WTC11 (cell line): ENCODE results near the gene PLD5. TPM values are rescaled to one million over a fixed set of nuclear protein-coding genes. Genes with fewer than 3 reads are reported as not detected.
A peak's percentile ranks its signal among the peaks of the same experiment; 100 is the strongest.

Source experiments
- ATAC-seq: fragments of 200-7000 bp; cut with Tn5 transposase; 2 replicates; pipeline ENCODE4 v1.10.0; 2021; ENCODE audit warnings: mild to moderate bottlenecking, moderate library complexity
- CTCF ChIA-PET: fragments of 300-600 bp; sonication (Branson Sonifier 250); formaldehyde crosslinking; loops from one replicate; lab custom pipeline; 2021; ENCODE audit warnings: antibody characterized with exemption; lab: Charles Lee
- POLR2A ChIA-PET: fragments of 350-600 bp; sonication (Branson Sonifier 250); formaldehyde crosslinking; loops from one replicate; lab custom pipeline; 2021; ENCODE audit warnings: antibody characterized with exemption; lab: Charles Lee
- DNase-seq: peaks from one replicate; pipeline ENCODE4 v3.0.0; 2021; ENCODE audit warnings: low spot score
- H3K27ac Mint-ChIP-seq: 2 replicates; pipeline ENCODE4 v1.8.0; 2021; ENCODE audit warnings: mixed read lengths
- H3K27me3 Mint-ChIP-seq: 2 replicates; pipeline ENCODE4 v1.8.0; 2021; ENCODE audit warnings: low read depth, mild to moderate bottlenecking, moderate library complexity, mixed read lengths
- H3K36me3 Mint-ChIP-seq: 2 replicates; pipeline ENCODE4 v1.8.0; 2021; ENCODE audit warnings: mixed read lengths
- H3K4me1 Mint-ChIP-seq: 2 replicates; pipeline ENCODE4 v1.8.0; 2022; ENCODE audit warnings: mixed read lengths
- H3K4me3 Mint-ChIP-seq: 2 replicates; pipeline ENCODE4 v1.8.0; 2021; ENCODE audit warnings: mild to moderate bottlenecking, moderate library complexity, mixed read lengths
- H3K9me3 Mint-ChIP-seq: 2 replicates; pipeline ENCODE4 v1.8.0; 2021; ENCODE audit warnings: mixed read lengths
- ELF4 ChIP-seq: sonication (generic); formaldehyde crosslinking; IDR thresholded peaks from 2 replicates; pipeline ENCODE4 v1.8.1; 2022; ENCODE audit warnings: low read depth, mild to moderate bottlenecking, moderate library complexity, missing genetic modification reagents
- ERG ChIP-seq: fragments of 250-450 bp; sonication (Bioruptor Pico); IDR thresholded peaks from 2 replicates; pipeline ENCODE4 v1.8.0; 2021; ENCODE audit warnings: mild to moderate bottlenecking
- FOXJ3 ChIP-seq: sonication (generic); formaldehyde crosslinking; IDR thresholded peaks from 2 replicates; pipeline ENCODE4 v1.9.0; 2021; ENCODE audit warnings: missing genetic modification reagents, mild to moderate bottlenecking, borderline replicate concordance
- HMGA2 ChIP-seq: fragments of 250-450 bp; sonication (Bioruptor Pico); IDR thresholded peaks from 2 replicates; pipeline ENCODE4 v1.4.0; 2021; ENCODE audit warnings: mild to moderate bottlenecking, moderate library complexity
- JAZF1 ChIP-seq: fragments of 250-450 bp; sonication (Bioruptor Pico); IDR thresholded peaks from 2 replicates; pipeline ENCODE4 v1.9.0; 2021; ENCODE audit warnings: moderate library complexity, mild to moderate bottlenecking, inconsistent platforms
- NFYB ChIP-seq: sonication (generic); formaldehyde crosslinking; conservative IDR thresholded peaks from 2 replicates; pipeline ENCODE4 v1.8.0; 2022; ENCODE audit warnings: low read depth, missing genetic modification reagents
- NR1H2 ChIP-seq: sonication (generic); formaldehyde crosslinking; IDR thresholded peaks from 2 replicates; pipeline ENCODE4 v1.9.0; 2021; ENCODE audit warnings: mild to moderate bottlenecking, moderate library complexity, missing genetic modification reagents
- NR3C1 ChIP-seq: sonication (generic); formaldehyde crosslinking; conservative IDR thresholded peaks from 2 replicates; pipeline ENCODE4 v1.8.1; 2023; ENCODE audit warnings: low read depth, mild to moderate bottlenecking, missing genetic modification reagents
- OVOL2 ChIP-seq: fragments of 250-450 bp; sonication (Bioruptor Pico); IDR thresholded peaks from 2 replicates; pipeline ENCODE4 v1.9.0; 2021; ENCODE audit warnings: mild to moderate bottlenecking, borderline replicate concordance
- PREB ChIP-seq: sonication (generic); formaldehyde crosslinking; IDR thresholded peaks from 2 replicates; pipeline ENCODE4 v1.8.1; 2022; ENCODE audit warnings: mild to moderate bottlenecking, missing genetic modification reagents, moderate library complexity, borderline replicate concordance
- SOX15 ChIP-seq: fragments of 250-450 bp; sonication (Bioruptor Pico); IDR thresholded peaks from 2 replicates; pipeline ENCODE4 v1.9.0; 2021; ENCODE audit warnings: mild to moderate bottlenecking
- ZNF396 ChIP-seq: fragments of 250-450 bp; sonication (Bioruptor Pico); IDR thresholded peaks from 2 replicates; pipeline ENCODE4 v1.8.0; 2021; ENCODE audit warnings: mild to moderate bottlenecking, moderate library complexity, borderline replicate concordance
- ZNF416 ChIP-seq: fragments of 250-450 bp; sonication (Bioruptor Pico); IDR thresholded peaks from 2 replicates; pipeline ENCODE4 v1.9.0; 2021; ENCODE audit warnings: mild to moderate bottlenecking, inconsistent platforms
- total RNA-seq: library from RNA; stranded (reverse); gene quantifications from 3 replicates; pipeline ENCODE4 v1.2.3, GENCODE V29; 2021
- TF ChIP-seq, protein P1 (sequence below): fragments of 250-450 bp; sonication (Bioruptor Pico); IDR thresholded peaks from 2 replicates; pipeline ENCODE4 v1.9.0; 2021; ENCODE audit warnings: mild to moderate bottlenecking
- TF ChIP-seq, protein P2 (sequence below): sonication (generic); formaldehyde crosslinking; IDR thresholded peaks from 2 replicates; pipeline ENCODE4 v1.8.0; 2023; ENCODE audit warnings: missing genetic modification reagents
- TF ChIP-seq, protein P3 (sequence below): sonication (generic); formaldehyde crosslinking; IDR thresholded peaks from 2 replicates; pipeline ENCODE4 v1.8.0; 2023; ENCODE audit warnings: missing genetic modification reagents, mild to moderate bottlenecking, borderline replicate concordance
- TF ChIP-seq, protein P4 (sequence below): sonication (generic); formaldehyde crosslinking; IDR thresholded peaks from 2 replicates; pipeline ENCODE4 v1.8.1; 2023; ENCODE audit warnings: mild to moderate bottlenecking, missing genetic modification reagents
- TF ChIP-seq, protein P5 (sequence below): sonication (generic); formaldehyde crosslinking; IDR thresholded peaks from 2 replicates; pipeline ENCODE4 v1.8.1; 2023; ENCODE audit warnings: mild to moderate bottlenecking, missing genetic modification reagents, moderate library complexity

PLD5 gene
- total RNA-seq, 1 experiment from 2014 or later = 6.4 TPM

DNA sequence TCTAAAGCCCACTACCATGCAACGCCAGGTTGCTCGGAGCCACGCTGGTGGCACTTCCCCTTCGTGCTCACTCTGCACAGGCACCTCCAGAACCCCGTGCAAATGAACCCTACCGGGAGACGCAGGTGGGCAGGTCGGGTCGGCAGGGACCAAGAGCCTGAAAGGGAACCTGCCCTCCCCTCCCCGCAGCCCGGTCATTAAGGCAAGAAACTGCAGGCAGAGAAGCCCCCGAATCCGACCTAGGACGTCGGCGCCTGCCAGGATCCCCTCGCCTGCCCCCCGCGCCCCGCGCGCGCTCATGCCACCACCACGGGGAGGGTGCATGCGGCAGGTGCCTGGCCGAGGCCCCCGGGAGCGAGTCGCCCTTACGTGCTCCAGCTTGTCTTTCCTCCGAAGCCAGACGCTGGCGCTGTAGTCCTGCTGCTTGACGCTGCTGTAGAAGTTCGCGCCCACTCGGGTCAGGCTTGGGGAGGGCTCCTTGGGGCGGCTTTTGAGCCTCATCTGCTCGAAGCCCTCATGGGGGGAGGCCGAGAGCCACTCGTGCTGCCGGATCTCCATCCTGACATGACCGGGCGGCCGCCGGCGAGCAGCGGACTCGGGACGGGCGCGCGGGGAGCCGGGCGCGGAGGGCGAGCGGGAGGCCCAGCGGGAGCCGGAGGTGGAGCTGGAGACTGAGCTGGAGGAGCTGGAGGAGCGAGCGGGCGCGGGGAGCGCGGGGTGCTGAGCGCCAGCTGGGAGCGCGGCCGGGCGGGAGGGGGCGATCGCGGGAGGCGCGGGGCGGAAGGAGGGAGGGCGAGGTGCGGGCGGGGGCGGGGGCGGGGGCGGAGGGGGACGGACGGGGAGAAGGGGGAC lies 552 bp downstream of the PLD5 start (continued):
- TF ChIP-seq, protein P1, sequence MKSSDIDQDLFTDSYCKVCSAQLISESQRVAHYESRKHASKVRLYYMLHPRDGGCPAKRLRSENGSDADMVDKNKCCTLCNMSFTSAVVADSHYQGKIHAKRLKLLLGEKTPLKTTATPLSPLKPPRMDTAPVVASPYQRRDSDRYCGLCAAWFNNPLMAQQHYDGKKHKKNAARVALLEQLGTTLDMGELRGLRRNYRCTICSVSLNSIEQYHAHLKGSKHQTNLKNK (CRISPR knock-in tag) = no peak
- TF ChIP-seq, protein P2, sequence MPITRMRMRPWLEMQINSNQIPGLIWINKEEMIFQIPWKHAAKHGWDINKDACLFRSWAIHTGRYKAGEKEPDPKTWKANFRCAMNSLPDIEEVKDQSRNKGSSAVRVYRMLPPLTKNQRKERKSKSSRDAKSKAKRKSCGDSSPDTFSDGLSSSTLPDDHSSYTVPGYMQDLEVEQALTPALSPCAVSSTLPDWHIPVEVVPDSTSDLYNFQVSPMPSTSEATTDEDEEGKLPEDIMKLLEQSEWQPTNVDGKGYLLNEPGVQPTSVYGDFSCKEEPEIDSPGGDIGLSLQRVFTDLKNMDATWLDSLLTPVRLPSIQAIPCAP (CRISPR knock-in tag) = peak; percentile 32; the same call in 1 of the 2 replicates
- TF ChIP-seq, protein P3, sequence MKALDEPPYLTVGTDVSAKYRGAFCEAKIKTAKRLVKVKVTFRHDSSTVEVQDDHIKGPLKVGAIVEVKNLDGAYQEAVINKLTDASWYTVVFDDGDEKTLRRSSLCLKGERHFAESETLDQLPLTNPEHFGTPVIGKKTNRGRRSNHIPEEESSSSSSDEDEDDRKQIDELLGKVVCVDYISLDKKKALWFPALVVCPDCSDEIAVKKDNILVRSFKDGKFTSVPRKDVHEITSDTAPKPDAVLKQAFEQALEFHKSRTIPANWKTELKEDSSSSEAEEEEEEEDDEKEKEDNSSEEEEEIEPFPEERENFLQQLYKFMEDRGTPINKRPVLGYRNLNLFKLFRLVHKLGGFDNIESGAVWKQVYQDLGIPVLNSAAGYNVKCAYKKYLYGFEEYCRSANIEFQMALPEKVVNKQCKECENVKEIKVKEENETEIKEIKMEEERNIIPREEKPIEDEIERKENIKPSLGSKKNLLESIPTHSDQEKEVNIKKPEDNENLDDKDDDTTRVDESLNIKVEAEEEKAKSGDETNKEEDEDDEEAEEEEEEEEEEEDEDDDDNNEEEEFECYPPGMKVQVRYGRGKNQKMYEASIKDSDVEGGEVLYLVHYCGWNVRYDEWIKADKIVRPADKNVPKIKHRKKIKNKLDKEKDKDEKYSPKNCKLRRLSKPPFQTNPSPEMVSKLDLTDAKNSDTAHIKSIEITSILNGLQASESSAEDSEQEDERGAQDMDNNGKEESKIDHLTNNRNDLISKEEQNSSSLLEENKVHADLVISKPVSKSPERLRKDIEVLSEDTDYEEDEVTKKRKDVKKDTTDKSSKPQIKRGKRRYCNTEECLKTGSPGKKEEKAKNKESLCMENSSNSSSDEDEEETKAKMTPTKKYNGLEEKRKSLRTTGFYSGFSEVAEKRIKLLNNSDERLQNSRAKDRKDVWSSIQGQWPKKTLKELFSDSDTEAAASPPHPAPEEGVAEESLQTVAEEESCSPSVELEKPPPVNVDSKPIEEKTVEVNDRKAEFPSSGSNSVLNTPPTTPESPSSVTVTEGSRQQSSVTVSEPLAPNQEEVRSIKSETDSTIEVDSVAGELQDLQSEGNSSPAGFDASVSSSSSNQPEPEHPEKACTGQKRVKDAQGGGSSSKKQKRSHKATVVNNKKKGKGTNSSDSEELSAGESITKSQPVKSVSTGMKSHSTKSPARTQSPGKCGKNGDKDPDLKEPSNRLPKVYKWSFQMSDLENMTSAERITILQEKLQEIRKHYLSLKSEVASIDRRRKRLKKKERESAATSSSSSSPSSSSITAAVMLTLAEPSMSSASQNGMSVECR (CRISPR knock-in tag) = no peak
- TF ChIP-seq ZNF416 (CRISPR knock-in tag) = no peak
- no peak for TF ChIP-seq ELF4
- no peak for TF ChIP-seq ERG (CRISPR knock-in tag)
- TF ChIP-seq PREB = no peak
- TF ChIP-seq ZNF396 (CRISPR knock-in tag) = no peak
- TF ChIP-seq NR3C1 (CRISPR knock-in tag) = no peak
- TF ChIP-seq NFYB = no peak
- no peak for TF ChIP-seq OVOL2
- TF ChIP-seq NR1H2 = no peak

- peaks cover 39% of the 10 kb centered on the region for H3K27me3 Mint-ChIP-seq
- H3K4me3 Mint-ChIP-seq = peak overlapping the region; percentile 92
- ATAC-seq (peak; percentile 19), DNase-seq (peak; percentile 40)
- no peaks in the 10 kb centered on the region for H3K36me3 Mint-ChIP-seq
- TF ChIP-seq HMGA2 (CRISPR knock-in tag) = no peak
- TF ChIP-seq SOX15 (CRISPR knock-in tag) = no peak
- TF ChIP-seq, protein P3 (CRISPR knock-in tag) = no peak
- no peak for TF ChIP-seq FOXJ3 (CRISPR knock-in tag)
- TF ChIP-seq, protein P4, sequence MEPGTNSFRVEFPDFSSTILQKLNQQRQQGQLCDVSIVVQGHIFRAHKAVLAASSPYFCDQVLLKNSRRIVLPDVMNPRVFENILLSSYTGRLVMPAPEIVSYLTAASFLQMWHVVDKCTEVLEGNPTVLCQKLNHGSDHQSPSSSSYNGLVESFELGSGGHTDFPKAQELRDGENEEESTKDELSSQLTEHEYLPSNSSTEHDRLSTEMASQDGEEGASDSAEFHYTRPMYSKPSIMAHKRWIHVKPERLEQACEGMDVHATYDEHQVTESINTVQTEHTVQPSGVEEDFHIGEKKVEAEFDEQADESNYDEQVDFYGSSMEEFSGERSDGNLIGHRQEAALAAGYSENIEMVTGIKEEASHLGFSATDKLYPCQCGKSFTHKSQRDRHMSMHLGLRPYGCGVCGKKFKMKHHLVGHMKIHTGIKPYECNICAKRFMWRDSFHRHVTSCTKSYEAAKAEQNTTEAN (CRISPR knock-in tag) = no peak
- TF ChIP-seq JAZF1 = no peak
- TF ChIP-seq PREB = no peak
- TF ChIP-seq, protein P5, sequence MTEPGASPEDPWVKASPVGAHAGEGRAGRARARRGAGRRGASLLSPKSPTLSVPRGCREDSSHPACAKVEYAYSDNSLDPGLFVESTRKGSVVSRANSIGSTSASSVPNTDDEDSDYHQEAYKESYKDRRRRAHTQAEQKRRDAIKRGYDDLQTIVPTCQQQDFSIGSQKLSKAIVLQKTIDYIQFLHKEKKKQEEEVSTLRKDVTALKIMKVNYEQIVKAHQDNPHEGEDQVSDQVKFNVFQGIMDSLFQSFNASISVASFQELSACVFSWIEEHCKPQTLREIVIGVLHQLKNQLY (CRISPR knock-in tag) = no peak
- no peak overlapping the region for H3K27ac Mint-ChIP-seq
- peaks cover 33% of the 10 kb centered on the region for H3K4me1 Mint-ChIP-seq
- no peaks in the 10 kb centered on the region for H3K9me3 Mint-ChIP-seq
- POLR2A ChIA-PET = no interaction called here
- CTCF ChIA-PET = interaction anchor here (0.7 to 1.6 kb wide), 8 partner anchors 44 to 514 kb away, joined by 3 to 12 read pairs (median 4); no protein-coding TSS in a partner anchor
Observed at GRCh38 chr1:242522996-242523718, 1.3 kb downstream of the PLD5 start.
